ENCODE results near the gene CBX6.

Gene CBX6

DNA sequence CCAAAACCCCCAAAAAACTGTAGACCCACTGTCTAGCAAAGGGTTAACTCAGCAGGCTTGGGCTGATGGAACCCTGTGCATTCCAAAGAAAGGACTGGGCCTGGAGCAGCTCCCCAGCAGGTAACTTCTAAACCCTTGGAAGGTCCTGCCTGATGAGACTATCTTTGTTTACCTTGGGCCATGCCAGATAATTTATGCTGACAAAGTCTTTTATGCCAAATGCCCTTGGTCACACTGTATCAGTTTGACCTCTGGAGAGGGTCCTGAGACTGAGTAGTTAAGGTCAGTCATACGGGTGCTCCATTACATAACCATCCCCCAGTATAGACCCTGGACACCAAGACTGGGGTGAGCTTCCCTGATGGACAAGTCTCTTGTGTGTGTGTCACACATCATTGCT lies 56.2 kb downstream of the CBX6 start:
- DNase-seq = no peak
